SK-N-MC (cell line): ENCODE measurements around the gene MGA.

Experiments
- EZH2 ChIP-seq: fragments of 200-600 bp; sonication (generic); IDR thresholded peaks from one replicate; pipeline ENCODE4 v1.6.1; 2017; ENCODE audit warnings: antibody characterized with exemption
- POLR2AphosphoS5 ChIP-seq: IDR thresholded peaks from 2 replicates; pipeline ENCODE4 v1.6.1; 2012; ENCODE audit warnings: mild to moderate bottlenecking, low read depth, low read length, borderline replicate concordance

- TF ChIP-seq EZH2: no peak
- no peak for TF ChIP-seq POLR2AphosphoS5
Observed at GRCh38 chr15:41773332-41773728, 113.1 kb downstream of the MGA start.
